Mucosa of rectum (tissue), 2 donors: ENCODE data around the gene BABAM2.

Experiments
- H3K27ac ChIP-seq, 2 donors: one replicate each; pipeline ENCODE4 v1.7.0; 2013; ENCODE audit warnings: inconsistent platforms in 2 of 2, low read depth in 2 of 2, low read length in 2 of 2
- H3K27me3 ChIP-seq, 2 donors: one replicate each; pipeline ENCODE4 v1.7.0; 2013; ENCODE audit warnings: low read length in 2 of 2; ENCODE audit not compliant: control insufficient read depth in 2 of 2, insufficient read depth in 2 of 2
- H3K36me3 ChIP-seq, 2 donors: one replicate each; pipeline ENCODE4 v1.7.0; 2013; ENCODE audit warnings: low read length in 2 of 2; ENCODE audit not compliant: control insufficient read depth in 2 of 2, insufficient read depth in 2 of 2
- H3K4me1 ChIP-seq, 2 donors: one replicate each; pipeline ENCODE4 v1.7.0; 2013; ENCODE audit warnings: low read length in 2 of 2, mild to moderate bottlenecking in 1 of 2; ENCODE audit not compliant: control insufficient read depth in 2 of 2, insufficient read depth in 2 of 2
- H3K4me3 ChIP-seq, 2 donors: one replicate each; pipeline ENCODE4 v1.7.0; 2013; ENCODE audit warnings: low read length in 2 of 2
- H3K9ac ChIP-seq, 2 donors: one replicate each; pipeline ENCODE4 v1.7.0; 2013; ENCODE audit warnings: low read length in 2 of 2, low read depth in 1 of 2, mild to moderate bottlenecking in 1 of 2
- H3K9me3 ChIP-seq, 2 donors: one replicate each; pipeline ENCODE4 v1.7.0; 2013; ENCODE audit warnings: low read length in 2 of 2; ENCODE audit not compliant: control insufficient read depth in 2 of 2
- donor health status: healthy.
- donor health status: Normal muscosa, but diverticular disease.

The BABAM2 gene

GRCh38 chr2:28343184-28343942 lies 452.8 kb downstream of the BABAM2 start:
- Histone ChIP-seq H3K4me1 (peaks cover 5 to 15% of the 10 kb centered on the region in 2 donors), H3K27ac (peak overlapping the region; percentile 44 to 48), H3K36me3 (peaks cover 0 to 4% of the 10 kb centered on the region in 2 donors)

GRCh38 chr2:28343971-28344715 lies 453.6 kb downstream of the BABAM2 start:
- Histone ChIP-seq H3K9ac (no peak overlapping the region), H3K36me3 (peaks cover 0 to 3% of the 10 kb centered on the region in 2 donors), H3K27me3 (no peaks in the 10 kb centered on the region), H3K27ac (no peak overlapping the region), H3K4me3 (no peak overlapping the region), H3K4me1 (peaks cover 2 to 15% of the 10 kb centered on the region in 2 donors), H3K9me3 (no peaks in the 10 kb centered on the region)

More at GRCh38 chr2:28343184-28343942, 452.8 kb downstream of the BABAM2 start:
- H3K9ac ChIP-seq: no peak overlapping the region
- H3K4me3 ChIP-seq: no peak overlapping the region
- H3K9me3 ChIP-seq: no peaks in the 10 kb centered on the region
- H3K27me3 ChIP-seq: no peaks in the 10 kb centered on the region

GRCh38 chr2:28344756-28345373 lies 454.3 kb downstream of the BABAM2 start:
- Histone ChIP-seq H3K27ac (no peak overlapping the region), H3K4me1 (peaks cover 2 to 15% of the 10 kb centered on the region in 2 donors), H3K36me3 (no peaks in the 10 kb centered on the region), H3K4me3 (no peak overlapping the region), H3K27me3 (no peaks in the 10 kb centered on the region), H3K9me3 (no peaks in the 10 kb centered on the region), H3K9ac (no peak overlapping the region)

- peaks cover 2 to 15% of the 10 kb centered on the region in 2 donors for H3K4me1 ChIP-seq
- H3K9ac ChIP-seq: no peak overlapping the region
- no peak overlapping the region for H3K4me3 ChIP-seq
- no peaks in the 10 kb centered on the region for H3K27me3 ChIP-seq
- H3K36me3 ChIP-seq: no peaks in the 10 kb centered on the region
- H3K9me3 ChIP-seq: no peaks in the 10 kb centered on the region
- no peak overlapping the region for H3K27ac ChIP-seq
These were observed 455.1 kb downstream of the BABAM2 start for GRCh38 chr2:28345619-28346018.

- no peaks in the 10 kb centered on the region for H3K9me3 ChIP-seq
- no peaks in the 10 kb centered on the region for H3K27me3 ChIP-seq
- no peak overlapping the region for H3K9ac ChIP-seq
- no peak overlapping the region for H3K27ac ChIP-seq
- no peak overlapping the region for H3K4me3 ChIP-seq
- peaks cover 0 to 6% of the 10 kb centered on the region in 2 donors for H3K4me1 ChIP-seq
- no peaks in the 10 kb centered on the region for H3K36me3 ChIP-seq
These were observed 456.1 kb downstream of the BABAM2 start for GRCh38 chr2:28346587-28346986.

GRCh38 chr2:28347193-28347592 lies 456.7 kb downstream of the BABAM2 start:
- no peaks in the 10 kb centered on the region for H3K9me3 ChIP-seq
- no peak overlapping the region for H3K27ac ChIP-seq
- H3K4me3 ChIP-seq: no peak overlapping the region
- peaks cover 0 to 6% of the 10 kb centered on the region in 2 donors for H3K4me1 ChIP-seq
- H3K36me3 ChIP-seq: no peaks in the 10 kb centered on the region
- no peaks in the 10 kb centered on the region for H3K27me3 ChIP-seq
- H3K9ac ChIP-seq: no peak overlapping the region

GRCh38 chr2:28347596-28347995 lies 457.1 kb downstream of the BABAM2 start:
- Histone ChIP-seq H3K9ac (no peak overlapping the region), H3K36me3 (no peaks in the 10 kb centered on the region), H3K4me3 (no peak overlapping the region), H3K27me3 (no peaks in the 10 kb centered on the region), H3K4me1 (peaks cover 0 to 5% of the 10 kb centered on the region in 2 donors), H3K9me3 (no peaks in the 10 kb centered on the region), H3K27ac (no peak overlapping the region)

- Histone ChIP-seq H3K27ac (no peak overlapping the region), H3K4me1 (no peaks in the 10 kb centered on the region), H3K4me3 (no peak overlapping the region), H3K9me3 (no peaks in the 10 kb centered on the region), H3K9ac (no peak overlapping the region), H3K27me3 (no peaks in the 10 kb centered on the region), H3K36me3 (no peaks in the 10 kb centered on the region)
These were observed 457.6 kb downstream of the BABAM2 start for GRCh38 chr2:28348149-28348567.

- Histone ChIP-seq H3K27ac (no peak overlapping the region), H3K9ac (no peak overlapping the region), H3K36me3 (no peaks in the 10 kb centered on the region)
These were observed 458.4 kb downstream of the BABAM2 start for GRCh38 chr2:28348921-28349320.

More at GRCh38 chr2:28348921-28349320, 458.4 kb downstream of the BABAM2 start:
- H3K4me3 ChIP-seq: no peak overlapping the region
- no peaks in the 10 kb centered on the region for H3K27me3 ChIP-seq
- no peaks in the 10 kb centered on the region for H3K9me3 ChIP-seq
- no peaks in the 10 kb centered on the region for H3K4me1 ChIP-seq
